Measurements from ENCODE around the gene BBS1.

- TF ChIP-seq TAF1 (IDR thresholded peaks at IDR 0.05; ENCODE audit: borderline replicate concordance, insufficient read depth, low read length): no peak
- TF ChIP-seq POLR2AphosphoS5 (IDR thresholded peaks at IDR 0.05; ENCODE audit: low read depth, low read length): no peak
Measured at GRCh38 chr11:66567787-66568123, 57.3 kb downstream of the BBS1 start.
